Stimulated activated CD8-positive, alpha-beta memory T cell treated with anti-CD3 and anti-CD28 coated beads, Interleukin-7, amount 100 ng/mL, for 1 hour (primary cell): ENCODE measurements around the gene ANKRA2.

ENCODE experiments used
- DNase-seq, 2 donors: peaks; one replicate each; pipeline ENCODE4 v3.0.0-alpha.2; 2020; ENCODE audit warnings: low read depth in 2 of 2

Gene ANKRA2, protein sequence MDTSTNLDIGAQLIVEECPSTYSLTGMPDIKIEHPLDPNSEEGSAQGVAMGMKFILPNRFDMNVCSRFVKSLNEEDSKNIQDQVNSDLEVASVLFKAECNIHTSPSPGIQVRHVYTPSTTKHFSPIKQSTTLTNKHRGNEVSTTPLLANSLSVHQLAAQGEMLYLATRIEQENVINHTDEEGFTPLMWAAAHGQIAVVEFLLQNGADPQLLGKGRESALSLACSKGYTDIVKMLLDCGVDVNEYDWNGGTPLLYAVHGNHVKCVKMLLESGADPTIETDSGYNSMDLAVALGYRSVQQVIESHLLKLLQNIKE

GRCh38 chr5:73565139-73565968 is at the start of gene ANKRA2, which contains the start of gene UTP15:
Gene ANKRA2, minus strand, starts transcription at chr5:73565639. Its CDS starts 2,758 bp downstream, at chr5:73562881.
Gene UTP15, plus strand, starts transcription at chr5:73565743. Its CDS starts 1,602 bp downstream, at chr5:73567345.
- DNase-seq = peak; percentile 98 to 99

DNA sequence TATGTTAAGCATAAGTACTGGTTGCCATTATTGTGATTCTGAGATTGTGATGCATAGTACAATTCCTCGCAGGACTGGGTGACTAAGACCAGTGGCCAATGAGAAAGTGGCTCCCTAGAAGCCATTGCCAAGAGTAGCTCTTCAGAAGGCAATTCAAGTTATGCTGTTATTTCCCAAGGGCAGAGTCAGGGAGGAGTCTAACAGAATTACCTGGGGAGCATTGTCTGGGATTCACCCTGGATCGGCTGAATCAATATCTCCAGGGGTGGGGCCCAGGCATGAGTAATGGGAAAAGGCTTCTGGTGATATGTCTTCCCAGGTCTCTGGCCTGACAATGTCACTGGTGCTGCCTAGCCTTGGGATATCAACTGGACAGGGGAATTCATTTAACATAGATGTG is 49.6 kb upstream of the ANKRA2 start:
- DNase-seq = no peak

GRCh38 chr5:73612799-73613198 is 47.4 kb upstream of the ANKRA2 start:
- no peak for DNase-seq

DNA sequence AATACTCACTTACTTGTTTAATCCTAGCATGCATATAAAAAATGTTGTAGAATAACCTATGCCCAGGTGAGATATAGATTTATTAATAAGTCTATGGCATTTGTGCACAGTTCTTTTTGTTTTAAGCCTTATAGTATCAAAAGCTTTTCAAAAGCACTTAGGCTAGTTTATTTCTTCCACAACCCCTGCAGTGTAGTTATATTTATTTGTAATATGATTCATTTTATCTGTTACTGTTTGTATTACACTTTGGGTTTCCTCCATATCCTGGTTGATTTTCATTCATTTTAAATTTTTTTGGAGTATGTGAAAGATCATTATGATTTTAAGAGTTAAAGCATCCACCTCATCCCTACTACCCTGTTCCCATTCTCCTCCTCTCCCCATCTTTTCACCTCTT is 41.8 kb upstream of the ANKRA2 start:
- DNase-seq = no peak

DNA sequence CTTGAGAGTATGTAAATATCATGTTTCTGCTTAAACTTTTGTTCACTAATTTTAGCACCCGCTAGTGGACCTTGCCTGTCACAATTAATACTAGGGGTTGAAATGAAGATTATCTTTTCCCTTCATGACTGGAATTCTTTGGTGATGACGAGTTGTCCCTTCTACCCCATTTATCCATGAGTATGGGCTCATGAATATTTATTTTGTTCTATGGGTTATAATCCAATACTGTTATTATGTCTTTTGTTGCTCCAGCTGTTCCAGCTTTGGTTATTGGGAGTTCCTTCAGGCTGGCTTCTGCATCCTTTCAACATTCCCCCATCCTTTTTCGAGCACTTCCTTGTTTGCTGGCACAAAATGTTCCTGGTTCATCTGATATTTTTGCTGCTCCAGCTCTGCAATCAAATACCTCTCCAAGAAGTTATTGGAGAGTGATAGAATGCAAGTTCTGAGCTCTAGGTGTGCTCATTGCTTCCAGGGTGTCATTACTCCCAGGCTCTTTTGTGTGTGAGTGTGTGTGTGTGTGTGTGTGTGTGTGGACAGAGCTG is 40.8 kb upstream of the ANKRA2 start:
- DNase-seq = no peak

- no peak for DNase-seq
Observed at GRCh38 chr5:73605223-73606087, 40.0 kb upstream of the ANKRA2 start.

DNA sequence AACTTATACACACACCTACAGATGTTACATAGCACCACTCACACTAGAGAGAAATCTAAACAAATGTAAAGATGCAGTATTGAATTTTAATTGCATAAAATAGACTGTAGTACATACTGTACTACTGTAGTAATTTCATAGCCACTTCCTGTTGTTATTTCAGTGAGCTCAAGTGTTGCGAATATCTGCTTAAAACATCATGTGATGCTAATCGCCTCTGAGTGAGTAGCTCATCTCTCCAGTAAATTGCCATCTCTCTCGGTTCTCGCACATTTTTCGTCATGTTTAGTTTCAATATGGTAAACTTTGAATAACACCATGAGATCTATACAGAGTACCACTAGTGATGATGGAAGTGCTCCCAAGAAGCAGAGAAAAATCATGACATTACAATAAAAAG is 38.6 kb upstream of the ANKRA2 start:
- DNase-seq = no peak

- no peak for DNase-seq
Observed at GRCh38 chr5:73599380-73599779, 33.9 kb upstream of the ANKRA2 start.

- no peak for DNase-seq
Observed at GRCh38 chr5:73596705-73597328, 31.4 kb upstream of the ANKRA2 start.

DNA sequence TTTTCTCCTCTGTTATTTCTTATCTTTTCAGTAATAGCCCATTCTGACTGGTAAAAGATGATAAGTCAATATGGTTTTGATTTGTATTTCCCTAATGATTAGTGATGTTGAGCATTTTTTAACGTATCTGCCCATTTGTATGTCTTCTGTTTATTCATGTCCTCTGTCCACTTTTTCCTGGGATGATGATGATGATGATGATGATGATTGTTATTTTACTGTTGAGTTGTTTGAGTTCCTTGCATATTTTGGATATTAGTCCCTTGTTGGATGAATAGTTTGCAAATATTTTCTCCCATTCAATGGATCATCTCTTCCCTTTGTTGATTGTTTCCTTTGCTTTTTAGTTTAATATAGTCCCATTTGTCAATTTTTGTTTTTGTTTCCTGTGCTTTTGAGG is 27.1 kb upstream of the ANKRA2 start:
- no peak for DNase-seq

- no peak for DNase-seq
Observed at GRCh38 chr5:73591698-73592501, 26.5 kb upstream of the ANKRA2 start.

DNA sequence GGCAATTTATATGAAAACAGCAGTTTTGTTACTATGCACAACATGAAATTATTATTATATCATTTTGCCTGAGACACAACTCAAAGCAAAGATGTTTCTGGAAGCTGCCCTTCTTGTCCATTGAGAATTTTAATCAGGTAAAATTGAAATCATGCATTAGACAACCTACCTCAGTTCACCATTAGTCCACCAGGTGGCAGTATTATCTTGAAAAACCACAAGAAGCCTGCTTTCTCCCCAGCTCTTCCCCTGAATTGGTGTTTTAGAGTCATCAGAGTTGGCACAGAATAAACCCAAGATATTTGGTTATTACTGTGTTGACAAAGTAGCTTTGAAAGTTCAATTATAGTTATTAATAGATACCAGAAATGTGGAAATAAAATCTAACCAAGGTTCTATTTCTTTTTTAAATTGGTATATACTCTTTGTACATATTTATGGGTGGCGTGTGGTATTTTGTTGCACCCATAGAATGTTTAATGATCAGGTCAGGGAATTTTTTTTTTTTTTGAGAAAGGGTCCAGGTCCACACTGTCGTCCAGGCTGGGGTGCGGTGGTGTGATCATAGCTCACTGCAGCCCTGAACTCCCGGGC is 25.8 kb upstream of the ANKRA2 start:
- DNase-seq = no peak

DNA sequence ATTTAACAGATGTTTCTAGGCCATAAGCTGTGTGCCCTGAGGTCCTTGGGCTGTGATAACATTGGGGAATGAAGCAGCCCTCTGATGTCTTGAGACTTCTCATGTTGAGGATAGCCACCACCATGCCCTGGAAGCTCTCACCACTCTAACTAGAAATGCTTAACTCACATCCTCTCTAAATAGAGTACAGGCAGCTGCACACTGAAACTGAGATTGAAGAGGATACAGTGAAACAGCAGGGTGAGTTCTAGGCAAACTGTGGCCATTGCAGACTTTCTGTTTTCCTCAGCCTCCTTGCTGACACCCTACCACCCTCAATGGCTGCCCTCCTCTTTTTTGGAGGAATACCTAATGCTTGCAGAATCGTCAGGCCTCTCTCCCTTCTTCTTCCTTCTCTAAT is 22.5 kb upstream of the ANKRA2 start:
- no peak for DNase-seq

GRCh38 chr5:73582285-73583145 is 17.1 kb upstream of the ANKRA2 start:
- no peak for DNase-seq

GRCh38 chr5:73565969-73566547 is 619 bp upstream of the ANKRA2 start:
- no peak for DNase-seq

DNA sequence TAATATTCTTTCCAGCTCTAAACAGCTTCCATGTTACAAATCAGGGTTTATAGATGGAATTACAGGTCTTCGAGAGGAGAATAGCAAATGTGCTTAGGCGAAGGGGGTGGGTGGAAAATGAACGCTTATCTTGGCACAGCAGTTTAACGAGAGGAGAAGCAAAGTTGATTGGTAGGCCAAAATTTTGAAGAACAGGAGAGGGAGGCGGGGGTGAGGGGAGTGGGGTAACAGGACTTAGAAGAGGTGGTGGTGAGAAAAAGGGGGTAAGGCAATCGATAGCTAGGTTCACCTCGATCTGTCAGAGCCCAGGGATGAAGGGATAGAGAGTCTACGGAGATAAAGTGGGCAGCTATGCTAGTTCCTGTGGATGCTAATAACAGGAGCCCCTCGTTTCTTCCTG is 764 bp downstream of the ANKRA2 start:
- no peak for DNase-seq

GRCh38 chr5:73564018-73564417 is 1.4 kb downstream of the ANKRA2 start:
- no peak for DNase-seq

- no peak for DNase-seq
Observed at GRCh38 chr5:73558950-73559349, 6.5 kb downstream of the ANKRA2 start.

DNA sequence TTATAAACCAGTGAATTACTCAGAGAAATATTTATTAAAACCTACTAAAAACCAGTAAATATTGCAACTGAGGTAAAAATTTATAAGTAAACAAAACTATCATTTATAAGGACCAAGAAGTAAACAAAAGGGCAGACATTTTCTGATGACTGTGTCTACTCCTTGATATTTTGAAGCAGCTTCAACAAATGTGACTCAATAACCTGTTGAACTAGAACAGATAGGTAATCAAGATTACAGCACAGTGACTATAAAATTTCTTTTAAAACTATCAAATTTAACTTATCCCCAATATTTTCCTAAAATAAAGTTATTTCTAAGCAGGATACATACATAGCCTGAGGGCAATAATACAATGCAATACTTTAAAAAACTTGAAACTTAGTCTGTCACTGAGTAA is 12.8 kb downstream of the ANKRA2 start:
- no peak for DNase-seq
